Fibroblast of lung (primary cell): ENCODE measurements around the gene PIAS2.

Source experiments
- EZH2 ChIP-seq: IDR thresholded peaks from 2 replicates; pipeline ENCODE4 v1.5.1; 2012; ENCODE audit warnings: low read length, control low read depth, mild to moderate bottlenecking; ENCODE audit errors: missing control alignments
- TF ChIP-seq, protein P1 (sequence below), 2 donors: IDR thresholded peaks in 1 of 2; conservative IDR thresholded peaks in 1 of 2; 1 replicate in 1 of 2; 2 replicates in 1 of 2; pipeline ENCODE4 v1.5.1; 2011 to 2012; ENCODE audit warnings: low read length in 2 of 2, control low read depth in 1 of 2, inconsistent platforms in 1 of 2, low read depth in 1 of 2, mild to moderate bottlenecking in 1 of 2

GRCh38 chr18:46772357-46772756, 144.9 kb downstream of the PIAS2 start:
- TF ChIP-seq, protein P1, sequence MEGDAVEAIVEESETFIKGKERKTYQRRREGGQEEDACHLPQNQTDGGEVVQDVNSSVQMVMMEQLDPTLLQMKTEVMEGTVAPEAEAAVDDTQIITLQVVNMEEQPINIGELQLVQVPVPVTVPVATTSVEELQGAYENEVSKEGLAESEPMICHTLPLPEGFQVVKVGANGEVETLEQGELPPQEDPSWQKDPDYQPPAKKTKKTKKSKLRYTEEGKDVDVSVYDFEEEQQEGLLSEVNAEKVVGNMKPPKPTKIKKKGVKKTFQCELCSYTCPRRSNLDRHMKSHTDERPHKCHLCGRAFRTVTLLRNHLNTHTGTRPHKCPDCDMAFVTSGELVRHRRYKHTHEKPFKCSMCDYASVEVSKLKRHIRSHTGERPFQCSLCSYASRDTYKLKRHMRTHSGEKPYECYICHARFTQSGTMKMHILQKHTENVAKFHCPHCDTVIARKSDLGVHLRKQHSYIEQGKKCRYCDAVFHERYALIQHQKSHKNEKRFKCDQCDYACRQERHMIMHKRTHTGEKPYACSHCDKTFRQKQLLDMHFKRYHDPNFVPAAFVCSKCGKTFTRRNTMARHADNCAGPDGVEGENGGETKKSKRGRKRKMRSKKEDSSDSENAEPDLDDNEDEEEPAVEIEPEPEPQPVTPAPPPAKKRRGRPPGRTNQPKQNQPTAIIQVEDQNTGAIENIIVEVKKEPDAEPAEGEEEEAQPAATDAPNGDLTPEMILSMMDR (conservative IDR thresholded peaks at IDR 0.05 in 1 of 2, IDR thresholded peaks at IDR 0.05 in 1 of 2; ENCODE audit: low read depth in 1 of 2, low read length in 2 of 2): no peak
- TF ChIP-seq EZH2: no peak
